ENCODE results near the gene PLOD1. TPM values are rescaled to one million over a fixed set of nuclear protein-coding genes. Genes with fewer than 3 reads are reported as not detected.

The PLOD1 gene
- total RNA-seq, 2 donors from 2014 or later: 71.5 to 81.8 TPM

- no peak overlapping the region for H3K4me3 ChIP-seq (ENCODE audit: low read length)
- H3K27me3 Mint-ChIP-seq (ENCODE audit: insufficient read depth): no peaks in the 10 kb centered on the region
- peaks cover 46% of the 10 kb centered on the region for H3K36me3 Mint-ChIP-seq (ENCODE audit: low read depth)
- H3K36me3 ChIP-seq (ENCODE audit: control insufficient read depth, insufficient read depth, low read length): peaks cover 34% of the 10 kb centered on the region
- DNase-seq: peak; percentile 76
- TF ChIP-seq, protein P1, sequence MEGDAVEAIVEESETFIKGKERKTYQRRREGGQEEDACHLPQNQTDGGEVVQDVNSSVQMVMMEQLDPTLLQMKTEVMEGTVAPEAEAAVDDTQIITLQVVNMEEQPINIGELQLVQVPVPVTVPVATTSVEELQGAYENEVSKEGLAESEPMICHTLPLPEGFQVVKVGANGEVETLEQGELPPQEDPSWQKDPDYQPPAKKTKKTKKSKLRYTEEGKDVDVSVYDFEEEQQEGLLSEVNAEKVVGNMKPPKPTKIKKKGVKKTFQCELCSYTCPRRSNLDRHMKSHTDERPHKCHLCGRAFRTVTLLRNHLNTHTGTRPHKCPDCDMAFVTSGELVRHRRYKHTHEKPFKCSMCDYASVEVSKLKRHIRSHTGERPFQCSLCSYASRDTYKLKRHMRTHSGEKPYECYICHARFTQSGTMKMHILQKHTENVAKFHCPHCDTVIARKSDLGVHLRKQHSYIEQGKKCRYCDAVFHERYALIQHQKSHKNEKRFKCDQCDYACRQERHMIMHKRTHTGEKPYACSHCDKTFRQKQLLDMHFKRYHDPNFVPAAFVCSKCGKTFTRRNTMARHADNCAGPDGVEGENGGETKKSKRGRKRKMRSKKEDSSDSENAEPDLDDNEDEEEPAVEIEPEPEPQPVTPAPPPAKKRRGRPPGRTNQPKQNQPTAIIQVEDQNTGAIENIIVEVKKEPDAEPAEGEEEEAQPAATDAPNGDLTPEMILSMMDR (conservative IDR thresholded peaks at IDR 0.05): peak; percentile 67
- no peaks in the 10 kb centered on the region for H3K9me3 ChIP-seq (ENCODE audit: control insufficient read depth, low read length)
- no peak overlapping the region for H3K27ac ChIP-seq (ENCODE audit: low read depth, low read length)
- 92 to 97% methylated on average over 12 to 16 of the region's 16 CpGs for WGBS, 2 experiments (ENCODE audit: insufficient coverage in 1 of 2, insufficient read length in 1 of 2)
- no peaks in the 10 kb centered on the region for H3K4me1 ChIP-seq (ENCODE audit: control insufficient read depth, insufficient read depth, low read length)
- H3K27ac Mint-ChIP-seq: peak overlapping the region; percentile 56
- H3K4me3 Mint-ChIP-seq: no peak overlapping the region
- no peaks in the 10 kb centered on the region for H3K27me3 ChIP-seq (ENCODE audit: control insufficient read depth, insufficient read depth, low read length, poor library complexity, severe bottlenecking)
- peaks cover 4% of the 10 kb centered on the region for H3K9me3 Mint-ChIP-seq
- H3K9ac ChIP-seq (ENCODE audit: extremely low read depth, low read length, poor library complexity, severe bottlenecking): no peak overlapping the region
- H3K4me1 Mint-ChIP-seq: no peaks in the 10 kb centered on the region
Observed at GRCh38 chr1:12014141-12014991, 79.8 kb downstream of the PLOD1 start.

- H3K27ac Mint-ChIP-seq: peak overlapping the region; percentile 56
- TF ChIP-seq, protein P1 (conservative IDR thresholded peaks at IDR 0.05): no peak
- no peak overlapping the region for H3K27ac ChIP-seq (ENCODE audit: low read depth, low read length)
Observed at GRCh38 chr1:12015001-12015491, 80.5 kb downstream of the PLOD1 start.

DNA sequence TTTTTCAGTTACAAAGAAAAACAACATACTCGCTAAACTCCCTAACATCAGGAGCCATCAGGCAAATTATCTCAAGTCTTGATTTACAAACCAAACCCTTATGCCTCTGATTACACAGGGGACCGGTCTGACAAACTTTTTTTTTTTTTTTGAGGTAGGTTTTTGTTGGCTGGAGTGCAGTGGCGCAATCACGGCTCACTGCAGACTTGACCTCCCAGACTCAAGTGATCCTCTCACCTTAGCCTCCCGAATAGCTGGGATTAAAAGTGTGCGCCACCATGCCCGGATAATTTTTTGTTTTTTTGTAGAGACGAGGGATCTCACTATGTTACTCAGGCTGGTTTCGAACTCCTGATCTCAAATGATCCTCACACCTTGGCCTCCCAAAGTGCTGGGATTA is 81.0 kb downstream of the PLOD1 start:
- Mint-ChIP-seq H3K36me3 (ENCODE audit: low read depth) (peaks cover 34% of the 10 kb centered on the region), H3K27ac (peak overlapping the region; percentile 56), H3K4me3 (no peak overlapping the region), H3K27me3 (ENCODE audit: insufficient read depth) (no peaks in the 10 kb centered on the region), H3K4me1 (no peaks in the 10 kb centered on the region), H3K9me3 (no peaks in the 10 kb centered on the region)
- Histone ChIP-seq H3K9ac (ENCODE audit: extremely low read depth, low read length, poor library complexity, severe bottlenecking) (no peak overlapping the region), H3K4me1 (ENCODE audit: control insufficient read depth, insufficient read depth, low read length) (no peaks in the 10 kb centered on the region), H3K27ac (ENCODE audit: low read depth, low read length) (no peak overlapping the region), H3K36me3 (ENCODE audit: control insufficient read depth, insufficient read depth, low read length) (peaks cover 22% of the 10 kb centered on the region), H3K4me3 (ENCODE audit: low read length) (no peak overlapping the region), H3K9me3 (ENCODE audit: control insufficient read depth, low read length) (no peaks in the 10 kb centered on the region), H3K27me3 (ENCODE audit: control insufficient read depth, insufficient read depth, low read length, poor library complexity, severe bottlenecking) (no peaks in the 10 kb centered on the region)
- TF ChIP-seq, protein P1 (conservative IDR thresholded peaks at IDR 0.05): no peak
- no peak for DNase-seq
- WGBS, 2 experiments (ENCODE audit: insufficient coverage in 1 of 2, insufficient read length in 1 of 2): 91 to 94% methylated on average over 8 to 9 of the region's 9 CpGs

More at GRCh38 chr1:12015001-12015491, 80.5 kb downstream of the PLOD1 start:
- Histone ChIP-seq H3K27me3 (ENCODE audit: control insufficient read depth, insufficient read depth, low read length, poor library complexity, severe bottlenecking) (no peaks in the 10 kb centered on the region), H3K9me3 (ENCODE audit: control insufficient read depth, low read length) (no peaks in the 10 kb centered on the region), H3K4me1 (ENCODE audit: control insufficient read depth, insufficient read depth, low read length) (no peaks in the 10 kb centered on the region), H3K9ac (ENCODE audit: extremely low read depth, low read length, poor library complexity, severe bottlenecking) (no peak overlapping the region), H3K36me3 (ENCODE audit: control insufficient read depth, insufficient read depth, low read length) (peaks cover 27% of the 10 kb centered on the region), H3K4me3 (ENCODE audit: low read length) (no peak overlapping the region)
- no peak overlapping the region for H3K4me3 Mint-ChIP-seq
- H3K4me1 Mint-ChIP-seq: no peaks in the 10 kb centered on the region
- no peaks in the 10 kb centered on the region for H3K9me3 Mint-ChIP-seq
- H3K36me3 Mint-ChIP-seq (ENCODE audit: low read depth): peaks cover 39% of the 10 kb centered on the region
- DNase-seq: no peak
- 94 to 97% methylated on average over 3 to 10 of the region's 10 CpGs for WGBS, 2 experiments (ENCODE audit: insufficient coverage in 1 of 2, insufficient read length in 1 of 2)
- no peaks in the 10 kb centered on the region for H3K27me3 Mint-ChIP-seq (ENCODE audit: insufficient read depth)

Data from endodermal cell (in vitro differentiated cells).